Measurements from ENCODE around the gene ANKRD34A. TPM values are rescaled to one million over a fixed set of nuclear protein-coding genes. Genes with fewer than 3 reads are reported as not detected.

ANKRD34A gene
- total and polyA plus RNA-seq, 2 of the 13 experiments (the other 11 are each of a cell fraction or from before 2014, with no cell fraction given), result 0.05 to 0.07 TPM

- TF ChIP-seq ZHX1 (CRISPR knock-in tag; IDR thresholded peaks at IDR 0.05; ENCODE audit: low read depth), result peak; percentile 84
- peak; percentile 100 for TF ChIP-seq ELF3 (CRISPR knock-in tag; IDR thresholded peaks at IDR 0.05)
- TF ChIP-seq ZNF790 (CRISPR knock-in tag; IDR thresholded peaks at IDR 0.05; ENCODE audit: borderline replicate concordance), result peak; percentile 87
- TF ChIP-seq NONO (IDR thresholded peaks at IDR 0.05), result no peak
- TF ChIP-seq NONO (CRISPR knock-in tag; conservative IDR thresholded peaks at IDR 0.05), result peak; percentile 92
- TF ChIP-seq ZNF232 (CRISPR knock-in tag; IDR thresholded peaks at IDR 0.05; ENCODE audit: borderline replicate concordance), result 0 out of 2 replicates have a peak, but pooled peaks have one; percentile 57
- TF ChIP-seq ZNF616 (CRISPR knock-in tag; IDR thresholded peaks at IDR 0.05; ENCODE audit: low read depth), result peak; percentile 79; the same call in 1 of the 2 replicates
- no peak for TF ChIP-seq SP1 (IDR thresholded peaks at IDR 0.05)
- peak; percentile 43; the same call in 1 of the 2 replicates for TF ChIP-seq SP1 (CRISPR knock-in tag; IDR thresholded peaks at IDR 0.05)
- peak; percentile 90 for TF ChIP-seq SAP130 (CRISPR knock-in tag; IDR thresholded peaks at IDR 0.05; ENCODE audit: low read depth)
- TF ChIP-seq ZNF557 (CRISPR knock-in tag; IDR thresholded peaks at IDR 0.05), result no peak
- 0 out of 2 replicates have a peak, but pooled peaks have one; percentile 48 for TF ChIP-seq ZNF780A (CRISPR knock-in tag; IDR thresholded peaks at IDR 0.05)
- peak; percentile 31; the same call in 1 of the 2 replicates for TF ChIP-seq KMT2A (CRISPR knock-in tag; IDR thresholded peaks at IDR 0.05)
- no peak for TF ChIP-seq ZFP36L2 (CRISPR knock-in tag; IDR thresholded peaks at IDR 0.05)
- TF ChIP-seq GMEB2 (CRISPR knock-in tag; IDR thresholded peaks at IDR 0.05; ENCODE audit: low read depth), result no peak
- 0 out of 2 replicates have a peak, but pooled peaks have one; percentile 82 for TF ChIP-seq IRX3 (CRISPR knock-in tag; IDR thresholded peaks at IDR 0.05; ENCODE audit: borderline replicate concordance, low read depth)
- peak; percentile 91 for TF ChIP-seq NFIC (IDR thresholded peaks at IDR 0.05; ENCODE audit: low read length)
- TF ChIP-seq NCOA2 (CRISPR knock-in tag; IDR thresholded peaks at IDR 0.05), result peak; percentile 94
- TF ChIP-seq ZNF788 (CRISPR knock-in tag; IDR thresholded peaks at IDR 0.05; ENCODE audit: borderline replicate concordance), result peak; percentile 93; the same call in 1 of the 2 replicates
Observed at GRCh38 chr1:145996433-145997015, 32.1 kb upstream of the ANKRD34A start, which contains the start of gene TXNIP (continued).
